ENCODE data around the gene RIMBP2. TPM values are rescaled to one million over a fixed set of nuclear protein-coding genes. Genes with fewer than 3 reads are reported as not detected.
A peak's percentile ranks its signal among the peaks of the same experiment; 100 is the strongest.

RIMBP2 gene
- polyA plus RNA-seq, 1 of the 3 experiments (the other 2 are of a cell fraction), result 0.90 TPM

DNA sequence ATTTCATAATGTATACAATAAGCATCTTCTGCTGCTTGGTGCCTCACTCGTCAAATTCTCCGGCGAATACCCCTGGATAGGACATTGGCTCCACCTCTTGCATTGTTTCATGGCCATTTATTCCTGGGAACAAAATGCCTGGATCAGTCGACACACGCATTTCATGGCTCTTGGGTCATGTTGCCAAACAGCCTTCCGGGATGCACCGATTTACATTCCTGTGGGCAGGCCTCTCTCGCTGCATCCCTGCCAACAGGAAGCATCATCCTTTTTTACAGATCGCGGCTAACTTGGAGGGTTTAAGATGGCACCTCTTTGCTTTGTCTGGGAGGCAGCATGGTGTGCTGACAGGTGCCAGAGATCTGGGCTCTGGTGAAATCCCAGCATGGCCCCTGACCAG, 32.7 kb upstream of the RIMBP2 start (continued):
- TF ChIP-seq RAD21 (IDR thresholded peaks at IDR 0.05; ENCODE audit: low read length) (no peak), SMC3 (IDR thresholded peaks at IDR 0.05; ENCODE audit: low read depth, low read length) (no peak), POLR2AphosphoS5 (IDR thresholded peaks at IDR 0.05; ENCODE audit: low read depth, low read length) (no peak), SIN3A (IDR thresholded peaks at IDR 0.05; ENCODE audit: borderline replicate concordance, low read depth, low read length) (no peak), FOSL2 (IDR thresholded peaks at IDR 0.05; ENCODE audit: borderline replicate concordance, low read depth) (no peak), FOXM1 (IDR thresholded peaks at IDR 0.05; ENCODE audit: low read depth) (no peak), RCOR1 (IDR thresholded peaks at IDR 0.05; ENCODE audit: low read length) (no peak), EP300 (IDR thresholded peaks at IDR 0.05; ENCODE audit: borderline replicate concordance in 1 of 2, low read depth in 1 of 2, low read length in 1 of 2) (no peak), CHD2 (IDR thresholded peaks at IDR 0.05; ENCODE audit: low read length, partially characterized antibody) (no peak)
- TF ChIP-seq, protein P1, sequence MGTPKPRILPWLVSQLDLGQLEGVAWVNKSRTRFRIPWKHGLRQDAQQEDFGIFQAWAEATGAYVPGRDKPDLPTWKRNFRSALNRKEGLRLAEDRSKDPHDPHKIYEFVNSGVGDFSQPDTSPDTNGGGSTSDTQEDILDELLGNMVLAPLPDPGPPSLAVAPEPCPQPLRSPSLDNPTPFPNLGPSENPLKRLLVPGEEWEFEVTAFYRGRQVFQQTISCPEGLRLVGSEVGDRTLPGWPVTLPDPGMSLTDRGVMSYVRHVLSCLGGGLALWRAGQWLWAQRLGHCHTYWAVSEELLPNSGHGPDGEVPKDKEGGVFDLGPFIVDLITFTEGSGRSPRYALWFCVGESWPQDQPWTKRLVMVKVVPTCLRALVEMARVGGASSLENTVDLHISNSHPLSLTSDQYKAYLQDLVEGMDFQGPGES (IDR thresholded peaks at IDR 0.05; ENCODE audit: low read depth, low read length), result no peak

DNA sequence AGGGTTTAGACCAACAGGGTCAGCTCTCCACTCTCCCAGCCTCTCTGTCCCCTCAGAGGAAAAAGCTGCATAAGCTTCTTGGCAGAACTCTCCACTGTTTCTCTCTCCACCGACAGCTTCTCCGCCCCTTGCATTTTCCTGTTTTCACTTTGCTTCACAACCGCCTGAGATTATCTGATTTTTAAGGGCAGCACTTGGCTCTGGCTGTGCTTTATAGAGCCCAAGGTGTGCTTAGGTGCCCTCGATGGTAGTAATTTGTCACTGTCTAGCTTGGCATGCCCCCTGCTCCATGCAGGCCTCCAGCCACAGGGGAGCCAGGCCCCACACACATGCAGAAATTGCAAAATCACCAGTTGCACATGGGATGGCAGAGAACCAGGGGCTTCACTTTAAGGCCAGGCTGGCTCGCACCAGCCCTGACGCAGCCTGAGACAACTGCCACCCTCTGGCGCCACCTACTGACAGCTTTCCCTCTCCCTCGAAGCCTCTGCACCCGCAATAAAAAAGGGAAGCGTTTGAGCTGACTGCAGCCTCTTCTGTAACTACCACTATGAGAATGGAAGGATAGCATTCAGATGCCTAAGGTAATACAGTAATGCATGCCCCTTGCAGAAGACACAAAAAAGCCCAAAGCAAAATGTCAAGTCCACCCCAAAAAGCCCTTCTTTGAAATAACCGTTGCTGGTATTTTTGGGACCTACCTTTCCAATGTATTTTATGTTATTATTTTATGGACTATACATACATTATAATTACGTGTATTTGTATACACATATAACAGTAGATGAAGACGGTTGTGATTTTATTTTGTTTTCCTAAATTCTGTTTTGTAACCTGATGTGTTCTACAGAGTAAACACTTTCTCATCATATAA, 32.0 kb upstream of the RIMBP2 start:
- Histone ChIP-seq H3K27ac (ENCODE audit: low read depth in 2 of 2, low read length in 1 of 2) (peak overlapping the region in 1 of 2 experiments; percentile 87; a peak in 2 of 4 replicates), H2AFZ (ENCODE audit: low read depth) (no peak overlapping the region), H3K27me3 (ENCODE audit: insufficient read depth) (no peaks in the 10 kb centered on the region), H3K9me2 (no peaks in the 10 kb centered on the region), H3K79me2 (ENCODE audit: insufficient read depth) (no peaks in the 10 kb centered on the region), H3K36me3 (replicated peaks in 1 of 2; ENCODE audit: control insufficient read depth in 1 of 2, insufficient read depth in 2 of 2, low read length in 1 of 2) (no peaks in the 10 kb centered on the region), H3K4me1 (ENCODE audit: control insufficient read depth in 1 of 2, insufficient read depth in 2 of 2, low read depth in 1 of 2, low read length in 1 of 2) (peaks cover 0 to 9% of the 10 kb centered on the region in 2 experiments; a peak in 1 of 4 replicates), H3F3A (replicated peaks; ENCODE audit: insufficient read depth) (no peaks in the 10 kb centered on the region), H3K9me3 (no peaks in the 10 kb centered on the region), H3K9ac (no peak overlapping the region), H3K4me3 (ENCODE audit: low read depth in 2 of 2, low read length in 1 of 2) (no peak overlapping the region; a peak in 2 of 4 replicates), H4K20me1 (ENCODE audit: insufficient read depth) (no peaks in the 10 kb centered on the region), H3K4me2 (no peak overlapping the region)
- peak; percentile 89 for DNase-seq
- ChIA-PET POLR2A (interaction anchor here (0.6 to 1.4 kb wide), 4 partner anchors 30 to 204 kb away, joined by 3 read pairs; no protein-coding TSS in a partner anchor), CTCF (interaction anchor here (0.5 to 3.1 kb wide), 84 partner anchors 8 to 706 kb away, joined by 3 to 33 read pairs (median 4); partner anchors contain the start of gene RIMBP2)
- 13% methylated on average over 13 of the region's 13 CpGs for WGBS (ENCODE audit: low lambda C conversion rate)
- TF ChIP-seq EP300 (IDR thresholded peaks at IDR 0.05; ENCODE audit: borderline replicate concordance in 1 of 2, low read depth in 1 of 2, low read length in 1 of 2), result no peak; a peak in 1 of 4 replicates
- TF ChIP-seq FOXJ3 (CRISPR knock-in tag; IDR thresholded peaks at IDR 0.05), result peak; percentile 45; the same call in 1 of the 2 replicates
- TF ChIP-seq RXRA (IDR thresholded peaks at IDR 0.05; ENCODE audit: borderline replicate concordance, low read depth), result no peak
- no peak for TF ChIP-seq TAF1 (IDR thresholded peaks at IDR 0.05; ENCODE audit: borderline replicate concordance, low read depth, low read length)
- TF ChIP-seq GATA2 (CRISPR knock-in tag; IDR thresholded peaks at IDR 0.05), result peak; percentile 62
- TF ChIP-seq MXI1 (IDR thresholded peaks at IDR 0.05; ENCODE audit: low read depth, low read length), result peak; percentile 75; the same call in 1 of the 2 replicates
- TF ChIP-seq JUND (IDR thresholded peaks at IDR 0.05), result no peak
- TF ChIP-seq, protein P1 (IDR thresholded peaks at IDR 0.05; ENCODE audit: low read depth, low read length), result no peak
- TF ChIP-seq, protein P2, sequence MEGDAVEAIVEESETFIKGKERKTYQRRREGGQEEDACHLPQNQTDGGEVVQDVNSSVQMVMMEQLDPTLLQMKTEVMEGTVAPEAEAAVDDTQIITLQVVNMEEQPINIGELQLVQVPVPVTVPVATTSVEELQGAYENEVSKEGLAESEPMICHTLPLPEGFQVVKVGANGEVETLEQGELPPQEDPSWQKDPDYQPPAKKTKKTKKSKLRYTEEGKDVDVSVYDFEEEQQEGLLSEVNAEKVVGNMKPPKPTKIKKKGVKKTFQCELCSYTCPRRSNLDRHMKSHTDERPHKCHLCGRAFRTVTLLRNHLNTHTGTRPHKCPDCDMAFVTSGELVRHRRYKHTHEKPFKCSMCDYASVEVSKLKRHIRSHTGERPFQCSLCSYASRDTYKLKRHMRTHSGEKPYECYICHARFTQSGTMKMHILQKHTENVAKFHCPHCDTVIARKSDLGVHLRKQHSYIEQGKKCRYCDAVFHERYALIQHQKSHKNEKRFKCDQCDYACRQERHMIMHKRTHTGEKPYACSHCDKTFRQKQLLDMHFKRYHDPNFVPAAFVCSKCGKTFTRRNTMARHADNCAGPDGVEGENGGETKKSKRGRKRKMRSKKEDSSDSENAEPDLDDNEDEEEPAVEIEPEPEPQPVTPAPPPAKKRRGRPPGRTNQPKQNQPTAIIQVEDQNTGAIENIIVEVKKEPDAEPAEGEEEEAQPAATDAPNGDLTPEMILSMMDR (IDR thresholded peaks at IDR 0.05), result peak; percentile 53
- TF ChIP-seq MEF2A (IDR thresholded peaks at IDR 0.05; ENCODE audit: borderline replicate concordance, low read depth), result no peak
- TF ChIP-seq GABPA (IDR thresholded peaks at IDR 0.05; ENCODE audit: low read depth), result no peak
- no peak for TF ChIP-seq TEAD4 (IDR thresholded peaks at IDR 0.05; ENCODE audit: borderline replicate concordance, insufficient read depth)
- TF ChIP-seq, protein P3, sequence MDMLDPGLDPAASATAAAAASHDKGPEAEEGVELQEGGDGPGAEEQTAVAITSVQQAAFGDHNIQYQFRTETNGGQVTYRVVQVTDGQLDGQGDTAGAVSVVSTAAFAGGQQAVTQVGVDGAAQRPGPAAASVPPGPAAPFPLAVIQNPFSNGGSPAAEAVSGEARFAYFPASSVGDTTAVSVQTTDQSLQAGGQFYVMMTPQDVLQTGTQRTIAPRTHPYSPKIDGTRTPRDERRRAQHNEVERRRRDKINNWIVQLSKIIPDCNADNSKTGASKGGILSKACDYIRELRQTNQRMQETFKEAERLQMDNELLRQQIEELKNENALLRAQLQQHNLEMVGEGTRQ (IDR thresholded peaks at IDR 0.05; ENCODE audit: borderline replicate concordance, low read depth, low read length), result no peak

All from SK-N-SH (cell line).